Measurements from ENCODE around the gene DCST1.

DNA sequence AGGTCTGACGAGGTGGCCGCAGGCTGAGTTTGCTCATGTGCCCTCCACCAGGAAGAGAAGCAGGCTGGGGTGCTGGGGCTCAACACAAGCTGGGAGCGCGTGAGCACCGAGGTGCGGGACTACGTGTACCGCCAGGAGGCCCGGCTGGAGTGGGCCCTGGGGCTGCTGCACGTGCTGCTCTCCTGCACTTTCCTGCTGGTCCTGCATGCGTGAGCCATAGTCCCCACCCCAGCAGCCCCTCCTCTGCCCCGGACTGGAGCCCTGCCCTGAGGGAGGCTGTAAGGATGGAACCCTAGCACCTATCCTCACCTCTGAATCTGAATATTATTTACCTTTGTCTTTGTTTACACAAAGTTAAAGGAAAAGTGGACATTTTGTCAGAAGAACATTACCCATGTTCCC is 9.7 kb downstream of the DCST1 start:
- TF ChIP-seq EZH2 (IDR thresholded peaks at IDR 0.05; ENCODE audit: insufficient read depth, poor library complexity, severe bottlenecking) (no peak), EZH2phosphoT487 (IDR thresholded peaks at IDR 0.05; ENCODE audit: insufficient read depth, low read depth) (no peak)

Data from GM23248 (cell line).